Neural cell (in vitro differentiated cells): ENCODE measurements around the gene HHIP. TPM values are rescaled to one million over a fixed set of nuclear protein-coding genes. Genes with fewer than 3 reads are reported as not detected.
A peak's percentile ranks its signal among the peaks of the same experiment; 100 is the strongest.
"Not testable (repeated sequence)": the region's sequence is repeated elsewhere in the genome, so short reads cannot be mapped to it uniquely, and the experiment has no call there.

ENCODE experiments used
- H2AFZ ChIP-seq: fragments of 200-600, 300-800 bp; sonication (generic), shearing (Covaris generic); 2 replicates; pipeline ENCODE4 v1.6.0; 2014; ENCODE audit warnings: low read depth, mild to moderate bottlenecking, antibody characterized with exemption, low read length, moderate library complexity
- H3F3A ChIP-seq: fragments of 200-600 bp; shearing (Covaris generic); 2 replicates; pipeline ENCODE4 v1.6.1; 2016; ENCODE audit warnings: mild to moderate bottlenecking, moderate library complexity, mixed read lengths, antibody characterized with exemption, low read length; ENCODE audit not compliant: insufficient read depth, poor library complexity, severe bottlenecking
- H3K27ac ChIP-seq: fragments of 200-600, 300-800 bp; sonication (generic), shearing (Covaris generic); 2 replicates; pipeline ENCODE4 v1.5.1; 2014; ENCODE audit warnings: mild to moderate bottlenecking, low read length, moderate library complexity
- H3K27me3 ChIP-seq: fragments of 300-800, 200-600 bp; sonication (generic), shearing (Covaris generic); 2 replicates; pipeline ENCODE4 v1.6.0; 2014; ENCODE audit warnings: mild to moderate bottlenecking, low read depth, low read length, moderate library complexity; ENCODE audit not compliant: insufficient read depth
- H3K36me3 ChIP-seq: fragments of 300-800, 200-600 bp; sonication (generic), shearing (Covaris generic); 2 replicates; pipeline ENCODE4 v1.5.1; 2014; ENCODE audit warnings: mild to moderate bottlenecking, antibody characterized with exemption, low read length, moderate library complexity; ENCODE audit not compliant: insufficient read depth
- H3K4me2 ChIP-seq: fragments of 300-800, 200-600 bp; sonication (generic), shearing (Covaris generic); 2 replicates; pipeline ENCODE4 v1.6.0; 2014; ENCODE audit warnings: mild to moderate bottlenecking, low read length
- H3K4me3 ChIP-seq: fragments of 300-800, 200-600 bp; sonication (generic), shearing (Covaris generic); 2 replicates; pipeline ENCODE4 v1.5.1; 2014; ENCODE audit warnings: mild to moderate bottlenecking, low read length, moderate library complexity
- H3K79me2 ChIP-seq: fragments of 200-600 bp; shearing (Covaris generic); replicated peaks from 2 replicates; pipeline ENCODE4 v1.6.0; 2014; ENCODE audit warnings: mild to moderate bottlenecking, low read length, moderate library complexity; ENCODE audit not compliant: insufficient read depth
- H3K9ac ChIP-seq: fragments of 300-800, 200-600 bp; sonication (generic), shearing (Covaris generic); 2 replicates; pipeline ENCODE4 v1.6.1; 2016; ENCODE audit warnings: mild to moderate bottlenecking, low read length, mixed read lengths
- H3K9me2 ChIP-seq: fragments of 200-600 bp; shearing (Covaris generic); 2 replicates; pipeline ENCODE4 v1.6.1; 2016; ENCODE audit warnings: mild to moderate bottlenecking, low read length, mixed read lengths; ENCODE audit not compliant: insufficient read depth
- H3K9me3 ChIP-seq: fragments of 200-600, 300-800 bp; sonication (generic), shearing (Covaris generic); 2 replicates; pipeline ENCODE4 v1.6.1; 2016; ENCODE audit warnings: mild to moderate bottlenecking, mixed run types, low read length, moderate library complexity, mixed read lengths
- H4K20me1 ChIP-seq: fragments of 200-600 bp; shearing (Covaris generic); 2 replicates; pipeline ENCODE4 v1.6.1; 2016; ENCODE audit warnings: mild to moderate bottlenecking, mixed run types; ENCODE audit not compliant: insufficient read depth
- CTCF ChIP-seq: fragments of 450-650 bp; IDR thresholded peaks from 2 replicates; pipeline ENCODE4 v1.5.1; 2014; ENCODE audit warnings: antibody characterized with exemption, mild to moderate bottlenecking, moderate library complexity; ENCODE audit not compliant: poor library complexity, severe bottlenecking
- EP300 ChIP-seq: fragments of 450-650 bp; conservative IDR thresholded peaks from 2 replicates; pipeline ENCODE4 v1.6.1; 2014; ENCODE audit warnings: antibody characterized with exemption, mild to moderate bottlenecking, moderate library complexity; ENCODE audit not compliant: poor library complexity, severe bottlenecking
- EZH2 ChIP-seq: fragments of 200-600, 300-800 bp; shearing (Covaris generic), sonication (generic); IDR thresholded peaks from 2 replicates; pipeline ENCODE4 v1.6.1; 2014; ENCODE audit warnings: antibody characterized with exemption, low read length, borderline replicate concordance, mild to moderate bottlenecking; ENCODE audit not compliant: insufficient read depth, poor library complexity, severe bottlenecking
- MXI1 ChIP-seq: fragments of 450-650 bp; conservative IDR thresholded peaks from 2 replicates; pipeline ENCODE4 v1.6.1; 2014; ENCODE audit warnings: antibody characterized with exemption, mild to moderate bottlenecking; ENCODE audit not compliant: poor library complexity, severe bottlenecking
- POLR2AphosphoS5 ChIP-seq: IDR thresholded peaks from 2 replicates; pipeline ENCODE4 v1.6.1; 2012
- RAD21 ChIP-seq: fragments of 450-650 bp; conservative IDR thresholded peaks from 2 replicates; pipeline ENCODE4 v1.6.1; 2014; ENCODE audit warnings: antibody characterized with exemption, mild to moderate bottlenecking, moderate library complexity
- REST ChIP-seq: IDR thresholded peaks from 2 replicates; pipeline ENCODE4 v1.6.1; 2012; ENCODE audit warnings: borderline replicate concordance
- SMC3 ChIP-seq: fragments of 450-650 bp; conservative IDR thresholded peaks from 2 replicates; pipeline ENCODE4 v1.6.1; 2014; ENCODE audit warnings: antibody characterized with exemption, mild to moderate bottlenecking, moderate library complexity; ENCODE audit not compliant: poor library complexity
- TAF1 ChIP-seq: IDR thresholded peaks from 2 replicates; pipeline ENCODE4 v1.6.1; 2012; ENCODE audit warnings: low read depth
- polyA plus RNA-seq: library from polyadenylated mRNA; depleted of rRNA; stranded (reverse); fragments of >200 nt; gene quantifications from 2 replicates; pipeline ENCODE4 v1.2.3, GENCODE V29; 2014

The HHIP gene
- polyA plus RNA-seq, 1 donor from 2014 or later: not detected

- Histone ChIP-seq H3K4me3 (no peak overlapping the region), H4K20me1 (no peaks in the 10 kb centered on the region), H3K9ac (no peak overlapping the region), H3K36me3 (no peaks in the 10 kb centered on the region), H3K27ac (no peak overlapping the region), H3K79me2 (no peaks in the 10 kb centered on the region), H3F3A (no peaks in the 10 kb centered on the region), H3K9me2 (no peaks in the 10 kb centered on the region), H3K4me2 (no peak overlapping the region), H2AFZ (no peak overlapping the region), H3K9me3 (no peaks in the 10 kb centered on the region), H3K27me3 (no peaks in the 10 kb centered on the region)
- TF ChIP-seq EZH2: no peak
- TF ChIP-seq RAD21: peak; percentile 68
- no peak for TF ChIP-seq POLR2AphosphoS5
- no peak for TF ChIP-seq TAF1
- TF ChIP-seq REST: no peak
- no peak for TF ChIP-seq EP300
- TF ChIP-seq CTCF: peak; percentile 65
- TF ChIP-seq SMC3: peak; percentile 71
- TF ChIP-seq MXI1: no peak
Observed at GRCh38 chr4:144787365-144788258, 141.7 kb downstream of the HHIP start.

GRCh38 chr4:144788469-144788868 is 142.5 kb downstream of the HHIP start:
- Histone ChIP-seq H3K4me3 (no peak overlapping the region), H3K9me3 (no peaks in the 10 kb centered on the region)
- TF ChIP-seq POLR2AphosphoS5: no peak
- no peak for TF ChIP-seq CTCF
- no peak for TF ChIP-seq TAF1
- no peak for TF ChIP-seq SMC3
- no peak for TF ChIP-seq RAD21
- TF ChIP-seq EP300: no peak
- TF ChIP-seq MXI1: no peak
- no peak for TF ChIP-seq REST
- TF ChIP-seq EZH2: no peak

GRCh38 chr4:144791933-144792332 is 146.0 kb downstream of the HHIP start:
- not testable (repeated sequence) for H3K4me2 ChIP-seq, H3F3A ChIP-seq, H3K4me3 ChIP-seq, H2AFZ ChIP-seq, H3K9ac ChIP-seq, H3K9me2 ChIP-seq, H3K27me3 ChIP-seq, H4K20me1 ChIP-seq, H3K36me3 ChIP-seq, H3K9me3 ChIP-seq, H3K27ac ChIP-seq, H3K79me2 ChIP-seq

More at GRCh38 chr4:144788469-144788868, 142.5 kb downstream of the HHIP start:
- Histone ChIP-seq H4K20me1 (no peaks in the 10 kb centered on the region), H3K9ac (no peak overlapping the region), H3K4me2 (no peak overlapping the region), H3K79me2 (no peaks in the 10 kb centered on the region), H3K27ac (no peak overlapping the region), H3K36me3 (no peaks in the 10 kb centered on the region), H3K27me3 (no peaks in the 10 kb centered on the region), H2AFZ (no peak overlapping the region), H3K9me2 (no peaks in the 10 kb centered on the region), H3F3A (no peaks in the 10 kb centered on the region)
